Measurements from ENCODE around the gene LMOD3. TPM values are rescaled to one million over a fixed set of nuclear protein-coding genes. Genes with fewer than 3 reads are reported as not detected.
A peak's percentile ranks its signal among the peaks of the same experiment; 100 is the strongest.

Gene LMOD3
- polyA plus RNA-seq, 1 donor (not counting 4 experiments of a cell fraction or from before 2014, with no cell fraction given) = not detected

- no peaks in the 10 kb centered on the region for H4K20me1 ChIP-seq (ENCODE audit: control insufficient read depth, extremely low read depth, insufficient read depth, low read length)
- H3K9me1 ChIP-seq (ENCODE audit: control insufficient read depth, extremely low read depth, insufficient read depth, low read length) = no peaks in the 10 kb centered on the region
- no peak overlapping the region for H2AFZ ChIP-seq (ENCODE audit: control insufficient read depth, low read length)
- no peaks in the 10 kb centered on the region for H3K79me2 ChIP-seq (ENCODE audit: control insufficient read depth, insufficient read depth, low read length)
- dilution Hi-C loops (cut with MboI; ENCODE audit: extremely low pct_ligation_motif_present, low sequenced_read_pairs) = no loop called here
- FAIRE-seq (peak; percentile 70), DNase-seq (ENCODE audit: low read depth, low spot score) (no peak)
- no peaks in the 10 kb centered on the region for H3K4me1 ChIP-seq (ENCODE audit: control insufficient read depth, extremely low read depth, insufficient read depth, low read length)
- no peak overlapping the region for H3K4me2 ChIP-seq (ENCODE audit: control insufficient read depth, extremely low read depth, insufficient read depth, low read depth, low read length)
- H3K36me3 ChIP-seq (ENCODE audit: control insufficient read depth in 2 of 2, extremely low read depth in 1 of 2, insufficient read depth in 2 of 2, low read length in 2 of 2) = no peaks in the 10 kb centered on the region
- no peak overlapping the region for H3K27ac ChIP-seq (ENCODE audit: control insufficient read depth, insufficient read depth, low read length)
- no peaks in the 10 kb centered on the region for H3K27me3 ChIP-seq (ENCODE audit: control insufficient read depth, extremely low read depth, insufficient read depth, low read length)
- TF ChIP-seq CTCF (optimal IDR thresholded peaks at IDR 0.05 in 1 of 3, IDR thresholded peaks at IDR 0.05 in 1 of 3, conservative IDR thresholded peaks at IDR 0.05 in 1 of 3; ENCODE audit: extremely low read depth in 1 of 3, insufficient read depth in 2 of 3, low read length in 3 of 3) = peak; percentile 67 to 85 (median 77)
- no peak for TF ChIP-seq EZH2 (IDR thresholded peaks at IDR 0.05; ENCODE audit: low read length)
- H3K9me3 ChIP-seq (ENCODE audit: control insufficient read depth, low read depth, low read length) = no peaks in the 10 kb centered on the region
- H3K9ac ChIP-seq (ENCODE audit: control insufficient read depth, extremely low read depth, insufficient read depth, low read length) = no peak overlapping the region
- no peak overlapping the region for H3K4me3 ChIP-seq (ENCODE audit: control insufficient read depth in 2 of 3, extremely low read depth in 1 of 3, insufficient read depth in 2 of 3, low read depth in 1 of 3, low read length in 3 of 3)
Observed at GRCh38 chr3:69161587-69162307, 39.4 kb upstream of the LMOD3 start.

- no peak for FAIRE-seq
Observed at GRCh38 chr3:69160525-69160924, 38.1 kb upstream of the LMOD3 start.

More at GRCh38 chr3:69160525-69160924, 38.1 kb upstream of the LMOD3 start:
- Histone ChIP-seq H3K9me3 (ENCODE audit: control insufficient read depth, low read depth, low read length) (no peaks in the 10 kb centered on the region), H2AFZ (ENCODE audit: control insufficient read depth, low read length) (no peak overlapping the region), H3K4me1 (ENCODE audit: control insufficient read depth, extremely low read depth, insufficient read depth, low read length) (no peaks in the 10 kb centered on the region), H3K27ac (ENCODE audit: control insufficient read depth, insufficient read depth, low read length) (no peak overlapping the region), H3K79me2 (ENCODE audit: control insufficient read depth, insufficient read depth, low read length) (no peaks in the 10 kb centered on the region), H3K27me3 (ENCODE audit: control insufficient read depth, extremely low read depth, insufficient read depth, low read length) (peaks cover 2% of the 10 kb centered on the region), H3K4me3 (ENCODE audit: control insufficient read depth in 2 of 3, extremely low read depth in 1 of 3, insufficient read depth in 2 of 3, low read depth in 1 of 3, low read length in 3 of 3) (no peak overlapping the region), H3K36me3 (ENCODE audit: control insufficient read depth in 2 of 2, extremely low read depth in 1 of 2, insufficient read depth in 2 of 2, low read length in 2 of 2) (no peaks in the 10 kb centered on the region), H4K20me1 (ENCODE audit: control insufficient read depth, extremely low read depth, insufficient read depth, low read length) (no peaks in the 10 kb centered on the region), H3K9ac (ENCODE audit: control insufficient read depth, extremely low read depth, insufficient read depth, low read length) (no peak overlapping the region), H3K9me1 (ENCODE audit: control insufficient read depth, extremely low read depth, insufficient read depth, low read length) (no peaks in the 10 kb centered on the region), H3K4me2 (ENCODE audit: control insufficient read depth, extremely low read depth, insufficient read depth, low read depth, low read length) (no peak overlapping the region)
- TF ChIP-seq CTCF (optimal IDR thresholded peaks at IDR 0.05 in 1 of 3, IDR thresholded peaks at IDR 0.05 in 1 of 3, conservative IDR thresholded peaks at IDR 0.05 in 1 of 3; ENCODE audit: extremely low read depth in 1 of 3, insufficient read depth in 2 of 3, low read length in 3 of 3) = no peak
- TF ChIP-seq EZH2 (IDR thresholded peaks at IDR 0.05; ENCODE audit: low read length) = no peak
- dilution Hi-C loops (cut with MboI; ENCODE audit: extremely low pct_ligation_motif_present, low sequenced_read_pairs) = no loop called here
- DNase-seq (ENCODE audit: low read depth, low spot score) = no peak
